ENCODE results near the gene ELMO1. TPM values are rescaled to one million over a fixed set of nuclear protein-coding genes. Genes with fewer than 3 reads are reported as not detected.
A peak's percentile ranks its signal among the peaks of the same experiment; 100 is the strongest.

ELMO1 gene
- total RNA-seq, 2 experiments from 2014 or later: 68.0 to 74.4 TPM

GRCh38 chr7:37234928-37235327, 213.7 kb downstream of the ELMO1 start:
- H3K9me3 Mint-ChIP-seq: no peaks in the 10 kb centered on the region
- no peak overlapping the region for H3K27ac Mint-ChIP-seq

GRCh38 chr7:37234334-37234733, 214.3 kb downstream of the ELMO1 start:
- DNase-seq: no peak
- peaks cover 9% of the 10 kb centered on the region for H3K36me3 Mint-ChIP-seq
- no peaks in the 10 kb centered on the region for H3K9me3 Mint-ChIP-seq
- H3K4me3 Mint-ChIP-seq: no peak overlapping the region
- peaks cover 8% of the 10 kb centered on the region for H3K4me1 Mint-ChIP-seq
- no peaks in the 10 kb centered on the region for H3K27me3 Mint-ChIP-seq
- H3K27ac Mint-ChIP-seq: no peak overlapping the region

More at GRCh38 chr7:37234928-37235327, 213.7 kb downstream of the ELMO1 start:
- H3K4me3 Mint-ChIP-seq: no peak overlapping the region
- H3K4me1 Mint-ChIP-seq: peaks cover 8% of the 10 kb centered on the region
- H3K36me3 Mint-ChIP-seq: peaks cover 10% of the 10 kb centered on the region
- H3K27me3 Mint-ChIP-seq: no peaks in the 10 kb centered on the region
- DNase-seq: no peak

- peaks cover 8% of the 10 kb centered on the region for H3K4me1 Mint-ChIP-seq
- H3K9me3 Mint-ChIP-seq: no peaks in the 10 kb centered on the region
- H3K4me3 Mint-ChIP-seq: no peak overlapping the region
- H3K27ac Mint-ChIP-seq: no peak overlapping the region
- peaks cover 13% of the 10 kb centered on the region for H3K36me3 Mint-ChIP-seq
- H3K27me3 Mint-ChIP-seq: no peaks in the 10 kb centered on the region
- DNase-seq: no peak
Observed at GRCh38 chr7:37231613-37232012, 217.1 kb downstream of the ELMO1 start.

GRCh38 chr7:37230221-37230620, 218.4 kb downstream of the ELMO1 start:
- Mint-ChIP-seq H3K9me3 (no peaks in the 10 kb centered on the region), H3K27me3 (no peaks in the 10 kb centered on the region), H3K4me3 (no peak overlapping the region), H3K36me3 (peaks cover 13% of the 10 kb centered on the region), H3K27ac (no peak overlapping the region), H3K4me1 (peaks cover 8% of the 10 kb centered on the region)
- DNase-seq: no peak

- Mint-ChIP-seq H3K4me3 (no peak overlapping the region), H3K27me3 (no peaks in the 10 kb centered on the region), H3K36me3 (peaks cover 13% of the 10 kb centered on the region), H3K27ac (no peak overlapping the region), H3K4me1 (peaks cover 6% of the 10 kb centered on the region), H3K9me3 (no peaks in the 10 kb centered on the region)
- no peak for DNase-seq
Observed at GRCh38 chr7:37229381-37229780, 219.3 kb downstream of the ELMO1 start.

- Mint-ChIP-seq H3K4me1 (peaks cover 5% of the 10 kb centered on the region), H3K36me3 (peaks cover 7% of the 10 kb centered on the region), H3K9me3 (no peaks in the 10 kb centered on the region), H3K27me3 (no peaks in the 10 kb centered on the region), H3K27ac (no peak overlapping the region), H3K4me3 (no peak overlapping the region)
- no peak for DNase-seq
Observed at GRCh38 chr7:37225285-37225969, 223.2 kb downstream of the ELMO1 start.

- peaks cover 7% of the 10 kb centered on the region for H3K36me3 Mint-ChIP-seq
- no peak overlapping the region for H3K4me3 Mint-ChIP-seq
- H3K9me3 Mint-ChIP-seq: no peaks in the 10 kb centered on the region
- DNase-seq: no peak
- no peaks in the 10 kb centered on the region for H3K27me3 Mint-ChIP-seq
- H3K27ac Mint-ChIP-seq: no peak overlapping the region
- H3K4me1 Mint-ChIP-seq: no peaks in the 10 kb centered on the region
Observed at GRCh38 chr7:37224746-37225145, 223.9 kb downstream of the ELMO1 start.

GRCh38 chr7:37220664-37221063, 228.0 kb downstream of the ELMO1 start:
- DNase-seq: no peak
- H3K4me3 Mint-ChIP-seq: no peak overlapping the region
- H3K9me3 Mint-ChIP-seq: no peaks in the 10 kb centered on the region
- H3K36me3 Mint-ChIP-seq: peaks cover 12% of the 10 kb centered on the region
- no peak overlapping the region for H3K27ac Mint-ChIP-seq
- peaks cover 4% of the 10 kb centered on the region for H3K4me1 Mint-ChIP-seq
- no peaks in the 10 kb centered on the region for H3K27me3 Mint-ChIP-seq

GRCh38 chr7:37218956-37219355, 229.7 kb downstream of the ELMO1 start:
- Mint-ChIP-seq H3K4me3 (no peak overlapping the region), H3K9me3 (no peaks in the 10 kb centered on the region), H3K27me3 (no peaks in the 10 kb centered on the region), H3K27ac (no peak overlapping the region), H3K36me3 (peaks cover 14% of the 10 kb centered on the region), H3K4me1 (peaks cover 4% of the 10 kb centered on the region)
- no peak for DNase-seq

- no peaks in the 10 kb centered on the region for H3K27me3 Mint-ChIP-seq
- H3K36me3 Mint-ChIP-seq: peaks cover 18% of the 10 kb centered on the region
- DNase-seq: no peak
Observed at GRCh38 chr7:37216923-37217322, 231.7 kb downstream of the ELMO1 start.

GRCh38 chr7:37216156-37216852, 232.4 kb downstream of the ELMO1 start:
- H3K9me3 Mint-ChIP-seq: no peaks in the 10 kb centered on the region
- H3K27ac Mint-ChIP-seq: peak overlapping the region; percentile 20
- H3K4me1 Mint-ChIP-seq: peaks cover 14% of the 10 kb centered on the region
- DNase-seq: no peak
- no peaks in the 10 kb centered on the region for H3K27me3 Mint-ChIP-seq
- no peak overlapping the region for H3K4me3 Mint-ChIP-seq
- H3K36me3 Mint-ChIP-seq: peaks cover 19% of the 10 kb centered on the region

More at GRCh38 chr7:37216923-37217322, 231.7 kb downstream of the ELMO1 start:
- Mint-ChIP-seq H3K27ac (no peak overlapping the region), H3K4me3 (no peak overlapping the region), H3K9me3 (no peaks in the 10 kb centered on the region), H3K4me1 (peaks cover 13% of the 10 kb centered on the region)

GRCh38 chr7:37215290-37215923, 233.3 kb downstream of the ELMO1 start:
- no peak for DNase-seq
- H3K36me3 Mint-ChIP-seq: peaks cover 22% of the 10 kb centered on the region
- H3K27me3 Mint-ChIP-seq: no peaks in the 10 kb centered on the region
- no peaks in the 10 kb centered on the region for H3K9me3 Mint-ChIP-seq
- no peak overlapping the region for H3K4me3 Mint-ChIP-seq
- no peak overlapping the region for H3K27ac Mint-ChIP-seq
- H3K4me1 Mint-ChIP-seq: peaks cover 14% of the 10 kb centered on the region

GRCh38 chr7:37212556-37212955, 236.1 kb downstream of the ELMO1 start:
- DNase-seq: no peak
- no peaks in the 10 kb centered on the region for H3K27me3 Mint-ChIP-seq
- H3K27ac Mint-ChIP-seq: peak overlapping the region; percentile 26
- peaks cover 23% of the 10 kb centered on the region for H3K36me3 Mint-ChIP-seq
- no peaks in the 10 kb centered on the region for H3K9me3 Mint-ChIP-seq
- H3K4me3 Mint-ChIP-seq: no peak overlapping the region
- H3K4me1 Mint-ChIP-seq: peaks cover 14% of the 10 kb centered on the region

- H3K9me3 Mint-ChIP-seq: no peaks in the 10 kb centered on the region
- H3K4me1 Mint-ChIP-seq: peaks cover 13% of the 10 kb centered on the region
- no peak overlapping the region for H3K27ac Mint-ChIP-seq
- H3K36me3 Mint-ChIP-seq: peaks cover 20% of the 10 kb centered on the region
- H3K4me3 Mint-ChIP-seq: no peak overlapping the region
- no peaks in the 10 kb centered on the region for H3K27me3 Mint-ChIP-seq
- DNase-seq: no peak
Observed at GRCh38 chr7:37212051-37212450, 236.6 kb downstream of the ELMO1 start.

GRCh38 chr7:37211097-37211880, 237.4 kb downstream of the ELMO1 start:
- Mint-ChIP-seq H3K4me3 (no peak overlapping the region), H3K36me3 (peaks cover 19% of the 10 kb centered on the region), H3K27me3 (no peaks in the 10 kb centered on the region), H3K27ac (peak overlapping the region; percentile 19), H3K9me3 (no peaks in the 10 kb centered on the region), H3K4me1 (peaks cover 11% of the 10 kb centered on the region)
- no peak for DNase-seq
